A549 treated with CpdA at 1 μM for 4 hours (cell line): ENCODE results near the gene SLC17A6. TPM values are rescaled to one million over a fixed set of nuclear protein-coding genes. Genes with fewer than 3 reads are reported as not detected.

Experiments used
- total RNA-seq: library from RNA; stranded (reverse); fragments of 200-300 nt; extraction: Qiagen RNA extraction; gene quantifications from 5 replicates; pipeline ENCODE4 v1.2.3, GENCODE V29; 2022; ENCODE audit warnings: low read depth

SLC17A6 gene
- total RNA-seq, result not detected in 5 replicates

DNA sequence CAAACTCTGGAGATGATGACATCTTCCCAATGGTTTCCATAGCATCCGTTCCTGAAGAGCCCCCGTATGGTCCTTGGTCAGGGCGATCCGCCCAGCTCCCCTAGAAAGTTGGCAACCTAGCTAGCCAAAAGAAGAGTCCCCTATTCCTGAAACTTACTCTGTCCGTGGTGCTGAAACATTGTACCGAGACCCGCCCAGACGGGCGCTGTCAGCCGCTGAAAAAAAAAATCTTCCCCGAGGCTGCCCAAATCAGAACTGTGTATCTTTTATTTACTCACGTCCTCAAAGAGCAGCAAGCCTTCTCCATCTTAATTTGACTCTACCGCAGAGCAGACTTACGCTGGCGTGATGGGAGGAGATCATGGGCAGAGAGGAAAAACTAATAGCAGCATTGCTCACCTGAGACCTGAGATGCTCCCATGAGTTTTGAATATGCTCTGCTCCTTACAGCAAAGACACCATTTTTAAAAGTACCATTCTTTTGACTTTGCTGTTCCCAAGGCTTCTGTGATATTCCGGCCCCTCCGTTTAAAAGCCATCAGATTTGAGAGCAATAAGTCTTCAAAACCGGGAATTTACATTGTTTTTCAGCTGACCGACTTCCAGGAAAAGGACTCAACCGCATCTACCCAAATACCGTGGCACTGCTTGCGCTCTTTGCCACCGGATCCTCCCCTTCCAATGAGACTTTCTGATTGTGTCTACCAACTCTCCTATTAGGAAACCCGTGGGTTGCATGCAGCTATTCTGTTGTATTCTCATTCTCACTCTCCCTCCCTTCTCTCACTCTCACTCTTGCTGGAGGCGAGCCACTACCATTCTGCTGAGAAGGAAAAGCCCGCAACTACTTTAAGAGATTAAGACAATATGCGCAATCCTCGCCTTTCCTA, at the start of gene SLC17A6:
TSS of gene SLC17A6 (plus strand) at position 786 of the 890 bp plus-strand sequence. CDS start 153 bp downstream, outside the sequence.

Other genes with a start within 250 kb of the SLC17A6 start
- 1.5 to 2.3 TPM (median 1.7 TPM) in 5 replicates for gene ANO5, start 145.3 kb upstream of the SLC17A6 start, total RNA-seq